ENCODE measurements around the gene TVP23A.
A peak's percentile ranks its signal among the peaks of the same experiment; 100 is the strongest.
"Not testable (repeated sequence)": the region's sequence is repeated elsewhere in the genome, so short reads cannot be mapped to it uniquely, and the experiment has no call there.

Gene TVP23A

GRCh38 chr16:10743227-10743609, 75.4 kb downstream of the TVP23A start:
- DNase-seq, result no peak
- H3K4me1 ChIP-seq (ENCODE audit: insufficient read depth, low read length), result peaks cover 21% of the 10 kb centered on the region
- ATAC-seq (ENCODE audit: insufficient read depth, low read depth), result peak; percentile 6
- H3K27me3 ChIP-seq (ENCODE audit: insufficient read depth, low read length, poor library complexity), result no peaks in the 10 kb centered on the region
- H3K36me3 ChIP-seq (ENCODE audit: insufficient read depth, low read length), result peaks cover 16% of the 10 kb centered on the region; the same call in 1 of the 2 replicates
- no peaks in the 10 kb centered on the region for H4K20me1 ChIP-seq (ENCODE audit: insufficient read depth, low read length)
- H3K4me2 ChIP-seq (ENCODE audit: insufficient read depth, low read length), result peak overlapping the region; percentile 91
- H3K9me3 ChIP-seq (ENCODE audit: insufficient read depth, low read length, severe bottlenecking), result no peaks in the 10 kb centered on the region
- H3K9ac ChIP-seq (ENCODE audit: low read depth, low read length), result peak overlapping the region; percentile 83
- H3K4me3 ChIP-seq (ENCODE audit: low read depth in 1 of 2, low read length in 2 of 2), result peak overlapping the region; percentile 51 to 69; a peak in 3 of 4 replicates
- peak overlapping the region; percentile 99 for H3K27ac ChIP-seq (ENCODE audit: low read length)
- TF ChIP-seq EZH2 (IDR thresholded peaks at IDR 0.05; ENCODE audit: borderline replicate concordance, low read depth, low read length, severe bottlenecking) (no peak), CTCF (IDR thresholded peaks at IDR 0.05; ENCODE audit: borderline replicate concordance, extremely low read depth, low read length, poor library complexity, severe bottlenecking) (no peak)
- H2AFZ ChIP-seq (ENCODE audit: low read depth, low read length), result peak overlapping the region; percentile 77
- peaks cover 8% of the 10 kb centered on the region for H3K79me2 ChIP-seq (ENCODE audit: insufficient read depth, low read length)

- DNase-seq, result no peak
- Histone ChIP-seq H3K27me3 (ENCODE audit: insufficient read depth, low read length, poor library complexity) (no peaks in the 10 kb centered on the region), H4K20me1 (ENCODE audit: insufficient read depth, low read length) (no peaks in the 10 kb centered on the region), H3K4me1 (ENCODE audit: insufficient read depth, low read length) (peaks cover 28% of the 10 kb centered on the region), H3K27ac (ENCODE audit: low read length) (no peak overlapping the region), H2AFZ (ENCODE audit: low read depth, low read length) (no peak overlapping the region), H3K79me2 (ENCODE audit: insufficient read depth, low read length) (peaks cover 8% of the 10 kb centered on the region), H3K9me3 (ENCODE audit: insufficient read depth, low read length, severe bottlenecking) (no peaks in the 10 kb centered on the region), H3K4me3 (ENCODE audit: low read depth in 1 of 2, low read length in 2 of 2) (no peak overlapping the region), H3K36me3 (ENCODE audit: insufficient read depth, low read length) (peaks cover 3% of the 10 kb centered on the region; the same call in 1 of the 2 replicates), H3K4me2 (ENCODE audit: insufficient read depth, low read length) (no peak overlapping the region), H3K9ac (ENCODE audit: low read depth, low read length) (no peak overlapping the region)
- no peak for ATAC-seq (ENCODE audit: insufficient read depth, low read depth)
- no peak for TF ChIP-seq EZH2 (IDR thresholded peaks at IDR 0.05; ENCODE audit: borderline replicate concordance, low read depth, low read length, severe bottlenecking)
- no peak for TF ChIP-seq CTCF (IDR thresholded peaks at IDR 0.05; ENCODE audit: borderline replicate concordance, extremely low read depth, low read length, poor library complexity, severe bottlenecking)
Observed at GRCh38 chr16:10741844-10742243, 76.8 kb downstream of the TVP23A start.

- H3K27ac ChIP-seq (ENCODE audit: low read length); H3K79me2 ChIP-seq (ENCODE audit: insufficient read depth, low read length); H4K20me1 ChIP-seq (ENCODE audit: insufficient read depth, low read length); H3K9me3 ChIP-seq (ENCODE audit: insufficient read depth, low read length, severe bottlenecking); H3K9ac ChIP-seq (ENCODE audit: low read depth, low read length); H3K4me3 ChIP-seq (ENCODE audit: low read depth in 1 of 2, low read length in 2 of 2); DNase-seq; ATAC-seq (ENCODE audit: insufficient read depth, low read depth); H3K27me3 ChIP-seq (ENCODE audit: insufficient read depth, low read length, poor library complexity); H3K36me3 ChIP-seq (ENCODE audit: insufficient read depth, low read length); H3K4me2 ChIP-seq (ENCODE audit: insufficient read depth, low read length); H2AFZ ChIP-seq (ENCODE audit: low read depth, low read length): not testable (repeated sequence)
- H3K4me1 ChIP-seq (ENCODE audit: insufficient read depth, low read length), result peaks cover 29% of the 10 kb centered on the region
Observed at GRCh38 chr16:10741249-10741648, 77.3 kb downstream of the TVP23A start.

GRCh38 chr16:10740845-10741208, 77.8 kb downstream of the TVP23A start:
- Histone ChIP-seq H3K9me3 (ENCODE audit: insufficient read depth, low read length, severe bottlenecking) (no peaks in the 10 kb centered on the region), H3K36me3 (ENCODE audit: insufficient read depth, low read length) (no peaks in the 10 kb centered on the region), H3K4me3 (ENCODE audit: low read depth in 1 of 2, low read length in 2 of 2) (no peak overlapping the region), H3K27ac (ENCODE audit: low read length) (no peak overlapping the region), H3K9ac (ENCODE audit: low read depth, low read length) (no peak overlapping the region), H3K79me2 (ENCODE audit: insufficient read depth, low read length) (peaks cover 8% of the 10 kb centered on the region), H3K4me1 (ENCODE audit: insufficient read depth, low read length) (peaks cover 29% of the 10 kb centered on the region), H2AFZ (ENCODE audit: low read depth, low read length) (no peak overlapping the region), H3K27me3 (ENCODE audit: insufficient read depth, low read length, poor library complexity) (no peaks in the 10 kb centered on the region), H3K4me2 (ENCODE audit: insufficient read depth, low read length) (no peak overlapping the region), H4K20me1 (ENCODE audit: insufficient read depth, low read length) (no peaks in the 10 kb centered on the region)
- no peak for ATAC-seq (ENCODE audit: insufficient read depth, low read depth)
- TF ChIP-seq EZH2 (IDR thresholded peaks at IDR 0.05; ENCODE audit: borderline replicate concordance, low read depth, low read length, severe bottlenecking) (no peak), CTCF (IDR thresholded peaks at IDR 0.05; ENCODE audit: borderline replicate concordance, extremely low read depth, low read length, poor library complexity, severe bottlenecking) (no peak)
- no peak for DNase-seq

Measured in DND-41 (cell line).